ENCODE results near the gene KEL.

Gene KEL

GRCh38 chr7:142923391-142923790, 38.8 kb downstream of the KEL start:
- no peaks in the 10 kb centered on the region for H3K36me3 Mint-ChIP-seq (ENCODE audit: low read depth)
- H3K27me3 Mint-ChIP-seq (ENCODE audit: low read depth, poor library complexity), result peaks cover 29% of the 10 kb centered on the region
- H3K9me3 Mint-ChIP-seq, result no peaks in the 10 kb centered on the region

DNA sequence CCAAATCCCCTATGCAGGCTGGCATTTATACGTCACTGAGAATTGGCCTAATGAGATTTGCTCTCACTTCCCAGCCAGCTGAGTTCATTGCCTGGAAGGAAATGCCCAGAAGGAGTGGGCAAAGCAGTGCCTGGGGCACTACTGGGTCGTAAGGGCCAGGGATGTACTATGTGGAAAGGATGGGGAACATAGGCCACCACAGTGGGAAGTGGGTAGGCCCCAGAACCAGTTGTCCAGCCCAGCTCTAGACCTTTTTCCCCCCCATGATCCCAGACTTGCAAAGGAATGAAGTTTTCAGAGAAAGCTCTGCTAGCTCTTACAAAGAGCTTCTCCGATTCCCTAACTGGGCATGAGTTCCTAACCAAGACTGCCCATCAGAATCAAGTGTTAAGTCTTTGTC, 42.5 kb downstream of the KEL start:
- TF ChIP-seq, protein P1, sequence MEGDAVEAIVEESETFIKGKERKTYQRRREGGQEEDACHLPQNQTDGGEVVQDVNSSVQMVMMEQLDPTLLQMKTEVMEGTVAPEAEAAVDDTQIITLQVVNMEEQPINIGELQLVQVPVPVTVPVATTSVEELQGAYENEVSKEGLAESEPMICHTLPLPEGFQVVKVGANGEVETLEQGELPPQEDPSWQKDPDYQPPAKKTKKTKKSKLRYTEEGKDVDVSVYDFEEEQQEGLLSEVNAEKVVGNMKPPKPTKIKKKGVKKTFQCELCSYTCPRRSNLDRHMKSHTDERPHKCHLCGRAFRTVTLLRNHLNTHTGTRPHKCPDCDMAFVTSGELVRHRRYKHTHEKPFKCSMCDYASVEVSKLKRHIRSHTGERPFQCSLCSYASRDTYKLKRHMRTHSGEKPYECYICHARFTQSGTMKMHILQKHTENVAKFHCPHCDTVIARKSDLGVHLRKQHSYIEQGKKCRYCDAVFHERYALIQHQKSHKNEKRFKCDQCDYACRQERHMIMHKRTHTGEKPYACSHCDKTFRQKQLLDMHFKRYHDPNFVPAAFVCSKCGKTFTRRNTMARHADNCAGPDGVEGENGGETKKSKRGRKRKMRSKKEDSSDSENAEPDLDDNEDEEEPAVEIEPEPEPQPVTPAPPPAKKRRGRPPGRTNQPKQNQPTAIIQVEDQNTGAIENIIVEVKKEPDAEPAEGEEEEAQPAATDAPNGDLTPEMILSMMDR (IDR thresholded peaks at IDR 0.05), result no peak
- H3K4me1 Mint-ChIP-seq, result no peaks in the 10 kb centered on the region
- H3K27me3 Mint-ChIP-seq (ENCODE audit: low read depth, poor library complexity), result peaks cover 16% of the 10 kb centered on the region
- no peak for DNase-seq
- H3K4me3 Mint-ChIP-seq, result no peak overlapping the region
- no peaks in the 10 kb centered on the region for H3K9me3 Mint-ChIP-seq
- H3K27ac Mint-ChIP-seq, result no peak overlapping the region
- no peaks in the 10 kb centered on the region for H3K36me3 Mint-ChIP-seq (ENCODE audit: low read depth)

More at GRCh38 chr7:142923391-142923790, 38.8 kb downstream of the KEL start:
- DNase-seq, result no peak
- Mint-ChIP-seq H3K4me1 (no peaks in the 10 kb centered on the region), H3K4me3 (no peak overlapping the region), H3K27ac (no peak overlapping the region)
- TF ChIP-seq, protein P1 (IDR thresholded peaks at IDR 0.05), result no peak

GRCh38 chr7:142918901-142919300, 43.3 kb downstream of the KEL start:
- Mint-ChIP-seq H3K9me3 (no peaks in the 10 kb centered on the region), H3K27ac (no peak overlapping the region), H3K4me3 (no peak overlapping the region), H3K36me3 (ENCODE audit: low read depth) (no peaks in the 10 kb centered on the region), H3K27me3 (ENCODE audit: low read depth, poor library complexity) (peaks cover 16% of the 10 kb centered on the region), H3K4me1 (peaks cover 7% of the 10 kb centered on the region)
- TF ChIP-seq, protein P1 (IDR thresholded peaks at IDR 0.05), result no peak
- DNase-seq, result no peak

- H3K36me3 Mint-ChIP-seq (ENCODE audit: low read depth), result no peaks in the 10 kb centered on the region
- no peak overlapping the region for H3K27ac Mint-ChIP-seq
- peaks cover 17% of the 10 kb centered on the region for H3K27me3 Mint-ChIP-seq (ENCODE audit: low read depth, poor library complexity)
Measured at GRCh38 chr7:142917447-142917846, 44.7 kb downstream of the KEL start.

GRCh38 chr7:142916508-142916907, 45.7 kb downstream of the KEL start:
- no peaks in the 10 kb centered on the region for H3K9me3 Mint-ChIP-seq
- H3K4me3 Mint-ChIP-seq, result no peak overlapping the region
- TF ChIP-seq, protein P1 (IDR thresholded peaks at IDR 0.05), result no peak
- H3K36me3 Mint-ChIP-seq (ENCODE audit: low read depth), result no peaks in the 10 kb centered on the region
- no peak overlapping the region for H3K27ac Mint-ChIP-seq
- no peak for DNase-seq
- H3K4me1 Mint-ChIP-seq, result peaks cover 10% of the 10 kb centered on the region
- peaks cover 17% of the 10 kb centered on the region for H3K27me3 Mint-ChIP-seq (ENCODE audit: low read depth, poor library complexity)

More at GRCh38 chr7:142917447-142917846, 44.7 kb downstream of the KEL start:
- Mint-ChIP-seq H3K4me3 (no peak overlapping the region), H3K9me3 (no peaks in the 10 kb centered on the region), H3K4me1 (peaks cover 10% of the 10 kb centered on the region)
- TF ChIP-seq, protein P1 (IDR thresholded peaks at IDR 0.05), result no peak
- no peak for DNase-seq

DNA sequence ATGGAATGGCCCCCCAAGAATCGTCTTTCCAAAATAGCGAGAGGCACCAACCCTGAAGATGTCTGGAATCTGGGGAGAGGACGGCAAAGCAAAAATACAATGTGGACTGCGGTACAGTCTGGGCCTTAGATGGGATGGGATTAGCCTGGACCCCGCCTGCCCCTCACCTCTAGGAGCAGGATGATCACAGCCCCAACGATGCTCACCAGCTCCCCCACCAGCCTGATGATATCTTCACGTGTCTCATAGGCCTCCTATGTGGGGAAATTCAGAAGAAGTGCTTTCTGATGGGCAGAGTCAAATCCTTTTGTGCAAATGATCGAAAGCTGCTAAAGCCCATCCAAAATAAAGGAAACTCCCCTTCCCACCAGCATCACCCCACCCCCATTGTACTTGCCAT, 46.8 kb downstream of the KEL start:
- Mint-ChIP-seq H3K9me3 (no peaks in the 10 kb centered on the region), H3K4me3 (no peak overlapping the region), H3K36me3 (ENCODE audit: low read depth) (no peaks in the 10 kb centered on the region), H3K27me3 (ENCODE audit: low read depth, poor library complexity) (peaks cover 22% of the 10 kb centered on the region), H3K27ac (no peak overlapping the region), H3K4me1 (peaks cover 10% of the 10 kb centered on the region)
- TF ChIP-seq, protein P1 (IDR thresholded peaks at IDR 0.05), result no peak
- DNase-seq, result no peak

Data from nephron progenitor cell (in vitro differentiated cells).